ENCODE data around the gene ZNF287.

ZNF287 gene

GRCh38 chr17:16552637-16553045 lies 16.4 kb downstream of the ZNF287 start:
- no peak for DNase-seq
- Histone ChIP-seq H3K4me3 (no peak overlapping the region), H3K27ac (no peak overlapping the region), H3K36me3 (peaks cover 57 to 78% (median 71%) of the 10 kb centered on the region in 3 donors), H3K9me3 (peaks cover 7 to 95% (median 94%) of the 10 kb centered on the region in 3 donors), H3K27me3 (no peaks in the 10 kb centered on the region), H3K4me1 (no peaks in the 10 kb centered on the region)
- TF ChIP-seq CTCF (IDR thresholded peaks at IDR 0.05): no peak
- intact Hi-C loops (cut with DNase I; ENCODE audit: low total_unique reads): no loop called here

GRCh38 chr17:16551878-16552636 lies 16.9 kb downstream of the ZNF287 start:
- peaks cover 51 to 72% (median 65%) of the 10 kb centered on the region in 3 donors for H3K36me3 ChIP-seq
- no peak for TF ChIP-seq CTCF (IDR thresholded peaks at IDR 0.05)
- no peaks in the 10 kb centered on the region for H3K4me1 ChIP-seq
- peaks cover 7 to 94% (median 94%) of the 10 kb centered on the region in 3 donors for H3K9me3 ChIP-seq
- intact Hi-C loops (cut with DNase I; ENCODE audit: low total_unique reads): no loop called here
- no peak for DNase-seq
- no peak overlapping the region for H3K4me3 ChIP-seq
- no peak overlapping the region for H3K27ac ChIP-seq
- no peaks in the 10 kb centered on the region for H3K27me3 ChIP-seq

- no peak for TF ChIP-seq CTCF (IDR thresholded peaks at IDR 0.05)
- no peaks in the 10 kb centered on the region for H3K36me3 ChIP-seq
- peaks cover 0 to 7% (median 3%) of the 10 kb centered on the region in 4 donors for H3K4me1 ChIP-seq
- H3K27me3 ChIP-seq: no peaks in the 10 kb centered on the region
- DNase-seq: no peak
- intact Hi-C loops (cut with DNase I; ENCODE audit: low total_unique reads): no loop called here
- H3K4me3 ChIP-seq: no peak overlapping the region
- H3K27ac ChIP-seq: peak overlapping the region; percentile 9 to 97
- no peaks in the 10 kb centered on the region for H3K9me3 ChIP-seq
These were observed 31.9 kb downstream of the ZNF287 start for GRCh38 chr17:16537130-16537458.

GRCh38 chr17:16534236-16534635 lies 34.8 kb downstream of the ZNF287 start:
- intact Hi-C loops (cut with DNase I; ENCODE audit: low total_unique reads): no loop called here
- Histone ChIP-seq H3K27ac (no peak overlapping the region), H3K9me3 (no peaks in the 10 kb centered on the region), H3K27me3 (peaks cover 0 to 9% of the 10 kb centered on the region in 2 donors), H3K4me1 (peaks cover 0 to 7% (median 3%) of the 10 kb centered on the region in 4 donors), H3K36me3 (no peaks in the 10 kb centered on the region), H3K4me3 (no peak overlapping the region)
- no peak for TF ChIP-seq CTCF (IDR thresholded peaks at IDR 0.05)
- no peak for DNase-seq

GRCh38 chr17:16529906-16530305 lies 39.1 kb downstream of the ZNF287 start:
- Histone ChIP-seq H3K27ac (no peak overlapping the region), H3K4me1 (no peaks in the 10 kb centered on the region), H3K9me3 (no peaks in the 10 kb centered on the region), H3K4me3 (no peak overlapping the region), H3K27me3 (peaks cover 0 to 9% of the 10 kb centered on the region in 2 donors), H3K36me3 (no peaks in the 10 kb centered on the region)
- DNase-seq: no peak
- TF ChIP-seq CTCF (IDR thresholded peaks at IDR 0.05): no peak
- intact Hi-C loops (cut with DNase I; ENCODE audit: low total_unique reads): no loop called here
